VCaP (cell line): ENCODE data around the gene NHLRC1.
A peak's percentile ranks its signal among the peaks of the same experiment; 100 is the strongest.
"Not testable (repeated sequence)": the region's sequence is repeated elsewhere in the genome, so short reads cannot be mapped to it uniquely, and the experiment has no call there.

ENCODE experiments used
- H3K27ac ChIP-seq: fragments of 450-650 bp; 2 replicates; pipeline ENCODE4 v1.5.1; 2017
- CTCF ChIP-seq: fragments of 450-650 bp; conservative IDR thresholded peaks from 2 replicates; pipeline ENCODE4 v1.5.1; 2017; ENCODE audit warnings: mild to moderate bottlenecking, moderate library complexity

Gene NHLRC1

DNA sequence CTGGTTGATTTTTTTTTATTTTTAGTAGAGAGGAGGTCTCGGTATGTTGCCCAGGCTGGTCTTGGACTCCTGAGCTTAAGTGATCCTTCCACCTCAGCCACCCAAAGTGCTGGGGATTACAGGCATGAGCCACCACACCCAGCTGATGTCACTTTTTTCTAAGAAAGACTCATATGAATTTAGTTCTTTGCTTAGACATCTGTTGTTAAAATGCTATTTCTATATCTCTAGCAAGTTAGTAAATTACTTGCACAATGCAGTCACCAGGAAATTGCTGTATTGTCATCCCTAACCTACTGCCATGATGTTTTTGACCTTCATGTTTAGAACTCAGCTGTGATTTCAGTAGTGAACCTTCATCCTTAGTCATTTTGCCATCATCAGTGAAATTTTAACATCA is 38.4 kb upstream of the NHLRC1 start:
- no peak for TF ChIP-seq CTCF
- no peak overlapping the region for H3K27ac ChIP-seq

- TF ChIP-seq CTCF: peak; percentile 33
- H3K27ac ChIP-seq: peak overlapping the region; percentile 57
Measured at GRCh38 chr6:18155864-18156421, 33.5 kb upstream of the NHLRC1 start.

DNA sequence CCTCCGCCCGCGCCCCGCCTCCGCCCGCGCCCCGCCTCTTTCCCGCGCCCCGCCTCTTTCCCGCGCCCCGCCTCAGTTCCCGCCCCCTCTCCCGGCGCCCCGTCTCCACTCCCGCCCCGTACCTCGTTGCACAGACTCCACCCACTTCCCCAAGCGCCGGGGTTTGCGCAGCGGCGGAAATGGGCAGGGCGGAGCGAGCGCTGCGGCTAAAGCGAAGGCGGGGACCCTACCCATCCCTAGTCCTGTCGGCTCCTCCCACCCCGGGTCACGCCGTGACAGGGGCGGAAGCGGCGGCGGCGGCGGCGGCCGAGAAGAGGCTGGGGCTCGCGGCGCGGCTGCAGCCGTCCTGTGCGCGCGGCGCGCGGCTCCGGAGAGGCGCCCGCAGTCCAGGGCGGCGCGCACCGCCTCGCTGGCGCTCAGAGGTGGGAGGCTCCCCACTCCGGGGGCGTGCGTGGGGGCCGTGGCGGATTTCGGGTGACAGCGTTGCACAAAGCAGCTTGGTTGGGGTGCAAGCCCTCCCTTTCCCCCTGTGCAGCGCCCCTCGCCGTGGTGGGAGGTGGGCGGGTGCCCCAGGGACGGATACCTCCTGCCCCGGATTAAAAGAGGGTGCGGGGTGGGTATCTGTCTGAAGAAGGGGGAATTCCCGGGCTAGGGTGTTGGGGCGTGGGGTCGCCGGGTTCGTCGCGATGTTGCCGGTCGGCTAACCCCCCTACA is 32.8 kb upstream of the NHLRC1 start, which contains the start of gene KDM1B:
KDM1B (plus strand) TSS at position 273 of the 714 bp plus-strand sequence. CDS start 4,474 bp downstream, outside the sequence.
- peak within 1 kb of the TSS; percentile 57 for H3K27ac ChIP-seq
- TF ChIP-seq CTCF: no peak

- H3K27ac ChIP-seq: peak within 1 kb of the TSS; percentile 57
- no peak for TF ChIP-seq CTCF
Measured at GRCh38 chr6:18154507-18155149, 32.2 kb upstream of the NHLRC1 start, which contains the start of gene TPMT. Gene TPMT, minus strand, starts transcription at chr6:18155077. Its CDS starts 5,950 bp downstream, at chr6:18149127.

DNA sequence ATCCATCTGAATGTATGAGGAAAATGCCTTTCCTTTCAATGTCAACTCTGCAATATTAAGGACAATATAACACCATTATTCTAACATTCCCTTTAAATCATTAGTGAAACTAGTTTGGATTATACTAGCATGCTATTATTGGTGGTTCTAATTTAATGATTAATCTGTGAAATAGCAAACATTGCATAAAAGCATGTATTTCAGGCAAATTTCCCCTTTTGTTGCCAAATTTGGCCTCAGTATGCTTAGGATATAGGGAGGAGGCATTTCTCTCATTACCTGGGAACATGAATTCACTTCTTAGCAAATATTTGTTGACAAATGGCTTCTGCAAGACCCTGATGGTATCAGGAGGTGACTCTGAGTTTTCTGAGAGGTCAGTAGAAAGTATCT is 30.8 kb upstream of the NHLRC1 start:
- no peak overlapping the region for H3K27ac ChIP-seq
- TF ChIP-seq CTCF: no peak

DNA sequence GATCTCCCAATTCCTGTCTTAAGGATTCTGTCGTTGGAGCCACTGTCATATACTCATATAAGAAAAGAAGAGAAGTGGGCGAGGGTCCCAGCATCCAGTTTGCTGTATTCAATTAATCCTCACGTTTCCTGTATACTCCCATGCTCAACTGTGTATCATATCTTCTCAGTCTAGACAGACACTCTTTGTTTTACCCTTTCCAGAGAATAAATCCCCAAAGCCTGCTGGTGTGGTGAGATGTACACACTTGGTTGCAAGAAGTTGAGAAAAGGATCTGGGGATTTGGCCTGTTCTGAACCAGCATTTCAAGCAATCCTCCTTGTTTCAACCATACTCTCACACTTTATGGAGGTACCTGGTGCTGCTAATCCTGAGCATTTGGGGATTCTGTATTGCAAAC is 29.3 kb upstream of the NHLRC1 start:
- no peak overlapping the region for H3K27ac ChIP-seq
- TF ChIP-seq CTCF: no peak

DNA sequence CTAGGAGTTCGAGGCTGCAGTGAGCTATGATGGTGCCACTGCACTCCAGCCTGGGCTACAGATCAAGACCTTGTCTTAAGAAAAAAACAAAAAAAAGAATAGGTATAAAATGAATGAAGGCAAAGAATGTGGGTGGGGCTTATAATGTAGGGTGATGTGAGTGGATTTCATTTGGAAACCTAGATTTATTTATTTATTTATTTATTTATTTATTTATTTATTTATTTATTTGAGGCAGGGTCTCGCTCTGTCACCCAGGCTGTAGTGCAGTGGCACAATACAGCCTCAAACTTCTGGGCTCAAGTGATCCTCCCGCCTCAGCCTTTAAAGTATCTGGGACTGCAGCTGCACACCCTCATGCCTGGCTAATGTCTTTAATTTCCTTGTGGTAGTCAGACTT is 28.9 kb upstream of the NHLRC1 start:
- not testable (repeated sequence) for H3K27ac ChIP-seq
